OCI-LY7 (cell line): ENCODE measurements around the gene ZC3H4. TPM values are rescaled to one million over a fixed set of nuclear protein-coding genes. Genes with fewer than 3 reads are reported as not detected.

Source experiments
- BruUV-seq: library from RNA; stranded (reverse); fragments of 400-500 nt; replicated peaks from 2 replicates; lab custom pipeline; 2021; lab: Mats Ljungman, UMichigan
- CTCF ChIA-PET: fragments of 300-600 bp; sonication (Branson Sonifier 250); formaldehyde crosslinking; loops from one replicate; lab custom pipeline; 2022; ENCODE audit warnings: antibody characterized with exemption; ENCODE audit not compliant: unreplicated experiment; lab: Charles Lee
- POLR2A ChIA-PET: fragments of 300-600 bp; sonication (Branson Sonifier 250); formaldehyde crosslinking; loops from one replicate; lab custom pipeline; 2022; ENCODE audit warnings: antibody characterized with exemption; lab: Charles Lee
- DNase-seq: peaks from one replicate; pipeline ENCODE4 v3.0.0-alpha.2; 2015; ENCODE audit warnings: low spot score
- H2AFZ ChIP-seq: fragments of 200-600 bp; sonication (generic), shearing (Covaris generic); 2 replicates; pipeline ENCODE4 v1.6.1; 2014; ENCODE audit warnings: mild to moderate bottlenecking, antibody characterized with exemption, low read length, moderate library complexity
- H3K27ac ChIP-seq: fragments of 200-600 bp; sonication (generic); 2 replicates; pipeline ENCODE4 v1.5.1; 2014; ENCODE audit warnings: mixed run types, low read depth, mild to moderate bottlenecking, moderate library complexity, low read length, inconsistent platforms; ENCODE audit not compliant: poor library complexity, severe bottlenecking
- H3K36me3 ChIP-seq: fragments of 200-600 bp; sonication (generic); 2 replicates; pipeline ENCODE4 v1.6.1; 2014; ENCODE audit warnings: mild to moderate bottlenecking, antibody characterized with exemption, low read length, moderate library complexity, mixed read lengths; ENCODE audit not compliant: insufficient read depth
- H3K4me1 ChIP-seq: fragments of 200-600 bp; sonication (generic); 2 replicates; pipeline ENCODE4 v1.5.1; 2014; ENCODE audit warnings: mild to moderate bottlenecking, low read length; ENCODE audit not compliant: insufficient read depth, poor library complexity, severe bottlenecking
- H3K4me2 ChIP-seq: fragments of 200-600 bp; sonication (generic); 2 replicates; pipeline ENCODE4 v1.6.1; 2014; ENCODE audit warnings: mild to moderate bottlenecking, low read length
- H3K4me3 ChIP-seq: fragments of 200-600 bp; sonication (generic); 2 replicates; pipeline ENCODE4 v1.5.1; 2014; ENCODE audit warnings: mild to moderate bottlenecking, low read depth, low read length; ENCODE audit not compliant: poor library complexity, severe bottlenecking
- H3K79me2 ChIP-seq: fragments of 200-600 bp; sonication (generic); 2 replicates; pipeline ENCODE4 v1.6.1; 2016; ENCODE audit warnings: low read depth, mild to moderate bottlenecking, low read length, moderate library complexity, mixed read lengths; ENCODE audit not compliant: insufficient read depth
- H3K9me2 ChIP-seq: fragments of 200-600 bp; sonication (generic); 2 replicates; pipeline ENCODE4 v1.6.1; 2016; ENCODE audit warnings: mild to moderate bottlenecking, low read length, mixed read lengths; ENCODE audit not compliant: insufficient read depth
- H3K9me3 ChIP-seq: fragments of 200-600 bp; sonication (generic); 2 replicates; pipeline ENCODE4 v1.6.1; 2014; ENCODE audit warnings: mild to moderate bottlenecking, mixed run types, low read length, mixed read lengths
- H4K20me1 ChIP-seq: fragments of 200-600 bp; sonication (generic); 2 replicates; pipeline ENCODE4 v1.6.1; 2014; ENCODE audit warnings: mild to moderate bottlenecking, antibody characterized with exemption, low read length, moderate library complexity, mixed read lengths; ENCODE audit not compliant: insufficient read depth
- EZH2phosphoT487 ChIP-seq: fragments of 200-600 bp; sonication (generic); IDR thresholded peaks from 2 replicates; pipeline ENCODE4 v1.6.1; 2018; ENCODE audit warnings: low read depth, borderline replicate concordance, mild to moderate bottlenecking, mixed run types, antibody characterized with exemption, low read length, moderate library complexity, mixed read lengths
- intact Hi-C: fragments of 100-400 bp; cut with micrococcal nuclease; formaldehyde crosslinking; loops from one replicate; pipeline ENCODE4 v1.10.0; 2022; ENCODE audit not compliant: unreplicated experiment
- total RNA-seq, 2 experiments: library from RNA; depleted of rRNA in 1 of 2; stranded (reverse); fragments of >200 nt in 1 of 2; shearing (Covaris generic) in 1 of 2; gene quantifications; 2 replicates each; pipeline ENCODE4 v1.2.3, GENCODE V29; 2014 to 2022
- TF ChIP-seq, protein P1 (sequence below): fragments of 200-600 bp; sonication (generic); conservative IDR thresholded peaks from 2 replicates; pipeline ENCODE4 v1.5.1; 2014; ENCODE audit warnings: mild to moderate bottlenecking, antibody characterized with exemption, low read length, moderate library complexity, mixed read lengths

Gene ZC3H4
- total RNA-seq, 2 experiments from 2014 or later: 23.0 to 76.8 TPM

DNA sequence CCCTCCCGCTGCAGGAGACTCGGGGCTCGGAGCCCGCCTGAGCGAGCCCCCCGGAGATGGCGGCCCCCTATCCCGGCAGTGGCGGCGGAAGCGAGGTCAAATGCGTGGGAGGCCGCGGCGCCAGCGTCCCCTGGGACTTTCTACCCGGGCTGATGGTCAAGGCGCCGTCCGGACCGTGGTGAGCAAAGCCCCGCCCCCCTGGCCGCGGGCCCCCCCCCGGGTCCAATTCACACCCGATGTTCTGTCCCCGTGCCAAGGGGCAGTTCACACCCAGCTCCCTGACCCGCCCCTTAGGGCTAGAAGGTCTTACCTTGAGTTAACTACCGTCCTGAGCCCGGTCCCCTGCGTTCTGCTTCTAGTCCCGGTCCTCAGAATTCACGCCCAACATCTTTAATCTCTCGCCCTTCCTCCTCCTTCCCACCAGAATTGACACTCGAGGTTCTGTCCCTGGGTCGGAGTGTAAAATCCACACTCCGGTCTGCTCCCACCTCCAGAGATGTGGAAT, 92.5 kb downstream of the ZC3H4 start:
- BruUV-seq: no TSS peak
- Histone ChIP-seq H3K4me1 (no peaks in the 10 kb centered on the region), H3K9me2 (no peaks in the 10 kb centered on the region), H3K79me2 (no peaks in the 10 kb centered on the region), H3K36me3 (no peaks in the 10 kb centered on the region), H2AFZ (no peak overlapping the region), H3K9me3 (no peaks in the 10 kb centered on the region), H3K27ac (no peak overlapping the region), H3K4me2 (no peak overlapping the region), H3K4me3 (no peak overlapping the region), H4K20me1 (no peaks in the 10 kb centered on the region)
- intact Hi-C loops: no loop called here
- CTCF ChIA-PET: no interaction called here
- TF ChIP-seq, protein P1, sequence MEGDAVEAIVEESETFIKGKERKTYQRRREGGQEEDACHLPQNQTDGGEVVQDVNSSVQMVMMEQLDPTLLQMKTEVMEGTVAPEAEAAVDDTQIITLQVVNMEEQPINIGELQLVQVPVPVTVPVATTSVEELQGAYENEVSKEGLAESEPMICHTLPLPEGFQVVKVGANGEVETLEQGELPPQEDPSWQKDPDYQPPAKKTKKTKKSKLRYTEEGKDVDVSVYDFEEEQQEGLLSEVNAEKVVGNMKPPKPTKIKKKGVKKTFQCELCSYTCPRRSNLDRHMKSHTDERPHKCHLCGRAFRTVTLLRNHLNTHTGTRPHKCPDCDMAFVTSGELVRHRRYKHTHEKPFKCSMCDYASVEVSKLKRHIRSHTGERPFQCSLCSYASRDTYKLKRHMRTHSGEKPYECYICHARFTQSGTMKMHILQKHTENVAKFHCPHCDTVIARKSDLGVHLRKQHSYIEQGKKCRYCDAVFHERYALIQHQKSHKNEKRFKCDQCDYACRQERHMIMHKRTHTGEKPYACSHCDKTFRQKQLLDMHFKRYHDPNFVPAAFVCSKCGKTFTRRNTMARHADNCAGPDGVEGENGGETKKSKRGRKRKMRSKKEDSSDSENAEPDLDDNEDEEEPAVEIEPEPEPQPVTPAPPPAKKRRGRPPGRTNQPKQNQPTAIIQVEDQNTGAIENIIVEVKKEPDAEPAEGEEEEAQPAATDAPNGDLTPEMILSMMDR: no peak
- no peak; the same call in 1 of the 2 replicates for TF ChIP-seq EZH2phosphoT487
- POLR2A ChIA-PET: interaction anchor here (0.6 kb wide), 1 partner anchor 1188 kb away, joined by 3 read pairs; no protein-coding TSS in a partner anchor
- DNase-seq: no peak

DNA sequence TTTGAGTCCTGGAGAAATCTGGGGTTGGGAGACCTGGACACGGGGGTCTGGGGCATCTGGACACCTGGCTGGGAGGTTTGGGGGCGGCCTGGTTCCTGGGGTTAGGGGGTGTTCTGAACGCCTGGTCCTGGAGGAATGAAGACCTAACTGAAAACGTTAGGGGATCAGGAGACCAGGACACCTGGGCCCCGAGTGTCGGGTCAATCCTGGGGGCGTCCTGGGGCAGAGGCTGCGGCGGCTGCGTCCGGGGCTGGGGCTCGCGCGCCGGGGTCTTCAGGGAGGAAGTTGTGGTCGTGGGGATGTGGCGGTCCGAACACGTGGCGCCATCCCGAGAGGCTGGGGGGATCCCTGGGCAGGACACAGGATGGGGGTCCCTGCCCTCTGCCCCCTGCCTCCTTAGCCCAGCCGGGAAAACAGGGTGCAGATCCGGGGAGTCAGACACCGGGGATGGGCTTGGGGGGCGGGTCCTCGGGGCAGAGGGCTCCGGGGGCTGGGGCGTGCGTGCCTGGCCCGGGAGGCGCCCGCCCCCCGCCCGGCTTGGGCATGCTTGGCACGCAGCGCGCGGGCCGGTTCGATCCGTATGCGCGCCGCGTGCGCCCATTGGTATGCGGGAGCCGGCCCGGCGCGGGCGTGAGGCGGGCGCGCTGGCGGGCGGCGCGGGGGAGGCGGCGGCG, 93.3 kb downstream of the ZC3H4 start:
- Histone ChIP-seq H3K9me2 (no peaks in the 10 kb centered on the region), H3K27ac (no peak overlapping the region), H3K4me3 (no peak overlapping the region), H4K20me1 (no peaks in the 10 kb centered on the region), H3K4me2 (no peak overlapping the region), H2AFZ (no peak overlapping the region), H3K4me1 (no peaks in the 10 kb centered on the region), H3K36me3 (no peaks in the 10 kb centered on the region), H3K79me2 (no peaks in the 10 kb centered on the region), H3K9me3 (no peaks in the 10 kb centered on the region)
- no TSS peak for BruUV-seq
- TF ChIP-seq, protein P1: no peak
- TF ChIP-seq EZH2phosphoT487: no peak
- intact Hi-C loops: no loop called here
- CTCF ChIA-PET: no interaction called here
- no peak for DNase-seq
- POLR2A ChIA-PET: interaction anchor here (0.6 kb wide), 1 partner anchor 1188 kb away, joined by 3 read pairs; no protein-coding TSS in a partner anchor
